K562 (cell line): ENCODE data around the gene LRP10. TPM values are rescaled to one million over a fixed set of nuclear protein-coding genes. Genes with fewer than 3 reads are reported as not detected.

ENCODE experiments used
- CEBPG ChIP-seq, 3 experiments: fragments of 200-800 bp in 1 of 3; sonication (Bioruptor generic) in 1 of 3; sonication (generic) in 1 of 3; formaldehyde crosslinking in 1 of 3; IDR thresholded peaks in 2 of 3; conservative IDR thresholded peaks in 1 of 3; 2 replicates each; pipeline versions ENCODE4 v1.6.1 to v1.8.0; 2016 to 2022; ENCODE audit warnings: missing compliant biosample characterization in 2 of 3, missing genetic modification characterization in 2 of 3, mild to moderate bottlenecking in 1 of 3, missing genetic modification reagents in 1 of 3
- CREB1 ChIP-seq, 2 experiments: sonication (generic) in 1 of 2; formaldehyde crosslinking in 1 of 2; IDR thresholded peaks; 2 replicates each; pipeline versions ENCODE4 v1.6.1 to v1.8.0; 2012 to 2022; ENCODE audit warnings: inconsistent platforms in 1 of 2, mild to moderate bottlenecking in 1 of 2, missing genetic modification reagents in 1 of 2, moderate library complexity in 1 of 2
- FOXP1 ChIP-seq: sonication (generic); formaldehyde crosslinking; IDR thresholded peaks from 2 replicates; pipeline ENCODE4 v1.8.0; 2022; ENCODE audit warnings: mild to moderate bottlenecking, missing genetic modification reagents
- LEF1 ChIP-seq: fragments of 450-650 bp; IDR thresholded peaks from 2 replicates; pipeline ENCODE4 v1.6.1; 2016; ENCODE audit warnings: mild to moderate bottlenecking
- MTA2 ChIP-seq: fragments of 450-650 bp; IDR thresholded peaks from 2 replicates; pipeline ENCODE4 v1.6.1; 2016; ENCODE audit warnings: low read depth
- NONO ChIP-seq, 2 experiments: fragments of 200-400 bp in 1 of 2; fragments of 450-650 bp in 1 of 2; formaldehyde crosslinking in 1 of 2; IDR thresholded peaks; 2 replicates each; pipeline ENCODE4 v1.6.1; 2017; ENCODE audit warnings: low read depth in 2 of 2, mild to moderate bottlenecking in 2 of 2, moderate library complexity in 2 of 2, low read length in 1 of 2
- NUFIP1 ChIP-seq: fragments of 450-650 bp; IDR thresholded peaks from 2 replicates; pipeline ENCODE4 v1.6.1; 2018; ENCODE audit not compliant: partially characterized antibody
- PCBP1 ChIP-seq: fragments of 200-400 bp; formaldehyde crosslinking; IDR thresholded peaks from 2 replicates; pipeline ENCODE4 v1.6.1; 2018; ENCODE audit warnings: mild to moderate bottlenecking, low read depth, low read length; ENCODE audit not compliant: poor library complexity, severe bottlenecking
- TCFL5 ChIP-seq: fragments of 250-450 bp; sonication (Bioruptor Pico); conservative IDR thresholded peaks from 2 replicates; pipeline ENCODE4 v1.6.1; 2021; ENCODE audit warnings: mild to moderate bottlenecking, moderate library complexity, matching md5 sums
- TFAM ChIP-seq: fragments of 250-450 bp; sonication (Bioruptor Pico); conservative IDR thresholded peaks from 2 replicates; pipeline ENCODE4 v1.5.0; 2021; ENCODE audit warnings: mild to moderate bottlenecking, moderate library complexity
- ZNF3 ChIP-seq: fragments of 250-450 bp; sonication (Bioruptor Pico); IDR thresholded peaks from 2 replicates; pipeline ENCODE4 v1.5.0; 2021; ENCODE audit warnings: mild to moderate bottlenecking, moderate library complexity
- ZNF57 ChIP-seq: fragments of 450-650 bp; formaldehyde crosslinking; IDR thresholded peaks from 2 replicates; pipeline ENCODE4 v1.4.0; 2020; ENCODE audit warnings: mild to moderate bottlenecking, moderate library complexity
- ZNF778 ChIP-seq: fragments of 450-650 bp; formaldehyde crosslinking; IDR thresholded peaks from 2 replicates; pipeline ENCODE4 v1.4.0; 2020; ENCODE audit warnings: mild to moderate bottlenecking, moderate library complexity
- polyA plus RNA-seq, 8 experiments: library from polyadenylated mRNA; depleted of rRNA in 4 of 8; stranded (reverse) in 5 of 8; unstranded in 3 of 8; fragments of >200 nt; fragmentation: Nextera tagmentation in 2 of 8; fragmentation: Illumina TruSeq in 1 of 8; extraction: Ambion mirVana in 2 of 8; extraction: Trizol in 1 of 8; gene quantifications; 2 replicates each; pipeline versions ENCODE4 v1.2.1 to v1.2.3, GENCODE V29; 2011 to 2014; ENCODE audit warnings: inconsistent platforms in 1 of 8, missing spikeins in 1 of 8
- total RNA-seq, 7 experiments: library from RNA; depleted of rRNA in 6 of 7; stranded (reverse); fragments of >200 nt in 6 of 7; fragmentation: Illumina TruSeq in 2 of 7; extraction: Trizol in 2 of 7; gene quantifications; 2 replicates each; pipeline versions ENCODE4 v1.2.1 to v1.2.3, GENCODE V29; 2011 to 2021; ENCODE audit warnings: low replicate concordance in 1 of 7
- TF ChIP-seq, protein P1 (sequence below): fragments of 450-650 bp; formaldehyde crosslinking; IDR thresholded peaks from 2 replicates; pipeline ENCODE4 v1.4.0; 2022; ENCODE audit warnings: missing genetic modification characterization
- TF ChIP-seq, protein P2 (sequence below): sonication (generic); formaldehyde crosslinking; IDR thresholded peaks from 2 replicates; pipeline ENCODE4 v1.8.0; 2022; ENCODE audit warnings: mild to moderate bottlenecking, missing genetic modification reagents
- TF ChIP-seq, protein P3 (sequence below): fragments of 450-650 bp; IDR thresholded peaks from 2 replicates; pipeline ENCODE4 v1.7.0; 2016; ENCODE audit warnings: borderline replicate concordance
- TF ChIP-seq, protein P4 (sequence below): sonication (generic); formaldehyde crosslinking; IDR thresholded peaks from 2 replicates; pipeline ENCODE4 v1.9.0; 2022; ENCODE audit warnings: mild to moderate bottlenecking, missing genetic modification reagents
- TF ChIP-seq, protein P5 (sequence below): sonication (generic); formaldehyde crosslinking; IDR thresholded peaks from 2 replicates; pipeline ENCODE4 v1.8.0; 2022; ENCODE audit warnings: missing genetic modification reagents, mild to moderate bottlenecking, borderline replicate concordance

Gene LRP10
- total and polyA plus RNA-seq, 9 of the 15 experiments (the other 6 are each of a cell fraction or from before 2014, with no cell fraction given) = 1.3 to 45.5 (median 10.9) TPM

DNA sequence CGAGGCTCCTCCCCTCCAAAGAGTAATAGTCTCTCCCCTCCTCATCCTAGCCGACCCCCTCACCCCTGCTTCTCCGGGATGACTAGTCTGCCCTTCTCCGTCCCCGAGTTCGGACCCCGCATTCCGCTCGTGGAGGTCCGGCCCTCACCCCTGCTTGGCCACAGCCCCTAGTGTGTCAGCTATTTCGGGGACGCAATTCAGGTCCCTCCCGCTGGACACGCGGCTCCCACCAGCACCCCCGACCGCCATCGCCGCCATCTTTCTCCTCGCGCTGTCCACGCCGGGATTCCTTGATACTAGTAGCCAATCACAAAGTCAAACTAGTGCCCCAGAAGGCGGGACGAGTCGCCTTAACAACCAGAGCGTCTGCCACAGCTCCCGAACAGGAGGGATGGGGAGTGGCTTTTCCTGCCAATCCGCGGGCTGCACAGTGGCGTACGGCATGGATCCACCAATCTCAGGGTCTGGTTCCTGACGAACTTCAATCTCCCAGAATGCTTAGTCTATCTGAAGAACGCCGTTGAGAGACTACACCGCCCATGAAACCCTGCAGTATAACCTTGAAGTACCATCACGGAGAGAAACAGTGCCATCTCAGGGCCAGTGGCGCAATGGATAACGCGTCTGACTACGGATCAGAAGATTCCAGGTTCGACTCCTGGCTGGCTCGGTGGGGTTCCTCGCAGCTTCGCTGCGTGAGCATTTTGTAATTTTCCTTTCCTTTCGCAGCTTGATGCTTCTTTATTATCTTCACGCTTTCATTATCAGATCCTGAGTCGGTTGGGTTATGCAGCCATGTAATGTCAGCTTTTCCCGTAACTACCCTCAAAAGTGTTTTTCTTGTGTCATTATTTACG, 57.8 kb downstream of the LRP10 start, which contains the start of gene PRMT5 (continued):
- TF ChIP-seq CREB1 (IDR thresholded peaks at IDR 0.05) (peak; percentile 67; the same call in 1 of the 2 replicates), CREB1 (CRISPR knock-in tag; IDR thresholded peaks at IDR 0.05) (peak; percentile 79), TCFL5 (CRISPR knock-in tag) (no peak), LEF1 (no peak), PCBP1 (peak; percentile 46), ZNF57 (no peak), ZNF778 (CRISPR knock-in tag) (no peak), TFAM (no peak), NUFIP1 (no peak), MTA2 (no peak), FOXP1 (CRISPR knock-in tag) (peak; percentile 47; the same call in 1 of the 2 replicates), ZNF3 (no peak), NONO (IDR thresholded peaks at IDR 0.05; ENCODE audit: low read depth in 2 of 2, low read length in 1 of 2) (no peak), CEBPG (CRISPR knock-in tag; IDR thresholded peaks at IDR 0.05) (peak; percentile 81), CEBPG (tag; conservative IDR thresholded peaks at IDR 0.05 in 1 of 2, IDR thresholded peaks at IDR 0.05 in 1 of 2) (peak; percentile 50 to 69; a peak in 3 of 4 replicates)
- TF ChIP-seq, protein P1, sequence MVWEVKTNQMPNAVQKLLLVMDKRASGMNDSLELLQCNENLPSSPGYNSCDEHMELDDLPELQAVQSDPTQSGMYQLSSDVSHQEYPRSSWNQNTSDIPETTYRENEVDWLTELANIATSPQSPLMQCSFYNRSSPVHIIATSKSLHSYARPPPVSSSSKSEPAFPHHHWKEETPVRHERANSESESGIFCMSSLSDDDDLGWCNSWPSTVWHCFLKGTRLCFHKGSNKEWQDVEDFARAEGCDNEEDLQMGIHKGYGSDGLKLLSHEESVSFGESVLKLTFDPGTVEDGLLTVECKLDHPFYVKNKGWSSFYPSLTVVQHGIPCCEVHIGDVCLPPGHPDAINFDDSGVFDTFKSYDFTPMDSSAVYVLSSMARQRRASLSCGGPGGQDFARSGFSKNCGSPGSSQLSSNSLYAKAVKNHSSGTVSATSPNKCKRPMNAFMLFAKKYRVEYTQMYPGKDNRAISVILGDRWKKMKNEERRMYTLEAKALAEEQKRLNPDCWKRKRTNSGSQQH (CRISPR knock-in tag) = peak; percentile 29; the same call in 1 of the 2 replicates
- TF ChIP-seq, protein P2, sequence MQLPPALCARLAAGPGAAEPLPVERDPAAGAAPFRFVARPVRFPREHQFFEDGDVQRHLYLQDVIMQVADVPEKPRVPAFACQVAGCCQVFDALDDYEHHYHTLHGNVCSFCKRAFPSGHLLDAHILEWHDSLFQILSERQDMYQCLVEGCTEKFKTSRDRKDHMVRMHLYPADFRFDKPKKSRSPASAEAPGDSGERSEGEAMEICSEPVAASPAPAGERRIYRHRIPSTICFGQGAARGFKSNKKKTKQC (CRISPR knock-in tag) = no peak; the same call in 1 of the 2 replicates
- TF ChIP-seq, protein P3, sequence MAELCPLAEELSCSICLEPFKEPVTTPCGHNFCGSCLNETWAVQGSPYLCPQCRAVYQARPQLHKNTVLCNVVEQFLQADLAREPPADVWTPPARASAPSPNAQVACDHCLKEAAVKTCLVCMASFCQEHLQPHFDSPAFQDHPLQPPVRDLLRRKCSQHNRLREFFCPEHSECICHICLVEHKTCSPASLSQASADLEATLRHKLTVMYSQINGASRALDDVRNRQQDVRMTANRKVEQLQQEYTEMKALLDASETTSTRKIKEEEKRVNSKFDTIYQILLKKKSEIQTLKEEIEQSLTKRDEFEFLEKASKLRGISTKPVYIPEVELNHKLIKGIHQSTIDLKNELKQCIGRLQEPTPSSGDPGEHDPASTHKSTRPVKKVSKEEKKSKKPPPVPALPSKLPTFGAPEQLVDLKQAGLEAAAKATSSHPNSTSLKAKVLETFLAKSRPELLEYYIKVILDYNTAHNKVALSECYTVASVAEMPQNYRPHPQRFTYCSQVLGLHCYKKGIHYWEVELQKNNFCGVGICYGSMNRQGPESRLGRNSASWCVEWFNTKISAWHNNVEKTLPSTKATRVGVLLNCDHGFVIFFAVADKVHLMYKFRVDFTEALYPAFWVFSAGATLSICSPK = no peak
- TF ChIP-seq, protein P4, sequence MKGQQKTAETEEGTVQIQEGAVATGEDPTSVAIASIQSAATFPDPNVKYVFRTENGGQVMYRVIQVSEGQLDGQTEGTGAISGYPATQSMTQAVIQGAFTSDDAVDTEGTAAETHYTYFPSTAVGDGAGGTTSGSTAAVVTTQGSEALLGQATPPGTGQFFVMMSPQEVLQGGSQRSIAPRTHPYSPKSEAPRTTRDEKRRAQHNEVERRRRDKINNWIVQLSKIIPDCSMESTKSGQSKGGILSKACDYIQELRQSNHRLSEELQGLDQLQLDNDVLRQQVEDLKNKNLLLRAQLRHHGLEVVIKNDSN (CRISPR knock-in tag) = peak; percentile 54; the same call in 1 of the 2 replicates
- TF ChIP-seq, protein P5, sequence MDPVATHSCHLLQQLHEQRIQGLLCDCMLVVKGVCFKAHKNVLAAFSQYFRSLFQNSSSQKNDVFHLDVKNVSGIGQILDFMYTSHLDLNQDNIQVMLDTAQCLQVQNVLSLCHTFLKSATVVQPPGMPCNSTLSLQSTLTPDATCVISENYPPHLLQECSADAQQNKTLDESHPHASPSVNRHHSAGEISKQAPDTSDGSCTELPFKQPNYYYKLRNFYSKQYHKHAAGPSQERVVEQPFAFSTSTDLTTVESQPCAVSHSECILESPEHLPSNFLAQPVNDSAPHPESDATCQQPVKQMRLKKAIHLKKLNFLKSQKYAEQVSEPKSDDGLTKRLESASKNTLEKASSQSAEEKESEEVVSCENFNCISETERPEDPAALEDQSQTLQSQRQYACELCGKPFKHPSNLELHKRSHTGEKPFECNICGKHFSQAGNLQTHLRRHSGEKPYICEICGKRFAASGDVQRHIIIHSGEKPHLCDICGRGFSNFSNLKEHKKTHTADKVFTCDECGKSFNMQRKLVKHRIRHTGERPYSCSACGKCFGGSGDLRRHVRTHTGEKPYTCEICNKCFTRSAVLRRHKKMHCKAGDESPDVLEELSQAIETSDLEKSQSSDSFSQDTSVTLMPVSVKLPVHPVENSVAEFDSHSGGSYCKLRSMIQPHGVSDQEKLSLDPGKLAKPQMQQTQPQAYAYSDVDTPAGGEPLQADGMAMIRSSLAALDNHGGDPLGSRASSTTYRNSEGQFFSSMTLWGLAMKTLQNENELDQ (CRISPR knock-in tag) = no peak
